ENCODE results near the gene CCDC148. TPM values are rescaled to one million over a fixed set of nuclear protein-coding genes. Genes with fewer than 3 reads are reported as not detected.

Gene CCDC148
- total RNA-seq, 2 donors from 2014 or later = 2.7 to 5.0 TPM

DNA sequence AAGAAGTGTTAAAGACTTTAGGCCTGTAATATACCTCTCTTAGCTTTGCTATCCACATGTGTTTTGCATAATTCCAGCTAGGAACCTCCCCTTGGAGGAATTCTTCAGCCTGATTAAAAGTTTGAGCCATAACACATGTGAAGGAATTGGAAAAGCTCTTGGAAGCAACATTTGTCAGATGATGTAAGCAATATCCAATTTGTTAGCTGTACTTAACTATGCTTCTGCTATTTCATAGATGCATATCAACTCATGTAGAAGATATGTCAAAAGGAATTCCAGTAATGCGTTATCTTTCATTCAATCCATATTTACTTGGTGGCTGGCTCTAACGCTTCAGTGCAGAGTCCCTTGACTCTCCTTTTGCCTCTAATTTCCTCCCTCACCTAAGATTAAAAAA is 46.4 kb upstream of the CCDC148 start:
- Mint-ChIP-seq H3K9me3 (no peaks in the 10 kb centered on the region), H3K27me3 (ENCODE audit: insufficient read depth) (no peaks in the 10 kb centered on the region), H3K4me3 (no peak overlapping the region), H3K4me1 (peaks cover 25% of the 10 kb centered on the region), H3K36me3 (ENCODE audit: low read depth) (no peaks in the 10 kb centered on the region), H3K27ac (no peak overlapping the region)
- Histone ChIP-seq H3K9me3 (ENCODE audit: control insufficient read depth, low read length) (no peaks in the 10 kb centered on the region), H3K4me1 (ENCODE audit: control insufficient read depth, insufficient read depth, low read length) (peaks cover 2% of the 10 kb centered on the region), H3K27ac (ENCODE audit: low read depth, low read length) (no peak overlapping the region), H3K27me3 (ENCODE audit: control insufficient read depth, insufficient read depth, low read length, poor library complexity, severe bottlenecking) (no peaks in the 10 kb centered on the region), H3K9ac (ENCODE audit: extremely low read depth, low read length, poor library complexity, severe bottlenecking) (no peak overlapping the region), H3K36me3 (ENCODE audit: control insufficient read depth, insufficient read depth, low read length) (no peaks in the 10 kb centered on the region), H3K4me3 (ENCODE audit: low read length) (no peak overlapping the region)
- WGBS, 2 experiments (ENCODE audit: insufficient coverage in 1 of 2, insufficient read length in 1 of 2) = 91 to 95% methylated on average over 2 of the region's 2 CpGs
- TF ChIP-seq, protein P1, sequence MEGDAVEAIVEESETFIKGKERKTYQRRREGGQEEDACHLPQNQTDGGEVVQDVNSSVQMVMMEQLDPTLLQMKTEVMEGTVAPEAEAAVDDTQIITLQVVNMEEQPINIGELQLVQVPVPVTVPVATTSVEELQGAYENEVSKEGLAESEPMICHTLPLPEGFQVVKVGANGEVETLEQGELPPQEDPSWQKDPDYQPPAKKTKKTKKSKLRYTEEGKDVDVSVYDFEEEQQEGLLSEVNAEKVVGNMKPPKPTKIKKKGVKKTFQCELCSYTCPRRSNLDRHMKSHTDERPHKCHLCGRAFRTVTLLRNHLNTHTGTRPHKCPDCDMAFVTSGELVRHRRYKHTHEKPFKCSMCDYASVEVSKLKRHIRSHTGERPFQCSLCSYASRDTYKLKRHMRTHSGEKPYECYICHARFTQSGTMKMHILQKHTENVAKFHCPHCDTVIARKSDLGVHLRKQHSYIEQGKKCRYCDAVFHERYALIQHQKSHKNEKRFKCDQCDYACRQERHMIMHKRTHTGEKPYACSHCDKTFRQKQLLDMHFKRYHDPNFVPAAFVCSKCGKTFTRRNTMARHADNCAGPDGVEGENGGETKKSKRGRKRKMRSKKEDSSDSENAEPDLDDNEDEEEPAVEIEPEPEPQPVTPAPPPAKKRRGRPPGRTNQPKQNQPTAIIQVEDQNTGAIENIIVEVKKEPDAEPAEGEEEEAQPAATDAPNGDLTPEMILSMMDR (conservative IDR thresholded peaks at IDR 0.05) = no peak
- DNase-seq = no peak

DNA sequence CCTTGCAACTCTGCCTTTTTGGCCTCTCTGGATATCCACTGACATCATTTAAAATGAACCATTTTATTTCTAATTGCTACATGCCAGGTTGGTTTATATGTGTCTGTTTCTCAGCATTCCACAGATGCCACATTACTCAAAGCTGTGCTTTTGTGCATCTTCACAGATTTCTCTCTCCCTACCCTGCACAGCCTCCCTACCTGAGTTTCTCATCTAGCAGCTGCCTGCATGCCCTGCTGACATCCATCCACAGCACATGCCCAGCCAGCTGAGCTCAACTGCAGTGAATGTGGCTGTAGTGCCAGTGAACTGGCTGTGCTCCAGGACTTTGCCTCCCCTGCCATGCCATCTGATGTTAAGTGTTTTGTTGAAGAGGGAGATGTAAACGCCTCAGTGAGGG is 44.7 kb upstream of the CCDC148 start:
- H3K27ac Mint-ChIP-seq = no peak overlapping the region

DNA sequence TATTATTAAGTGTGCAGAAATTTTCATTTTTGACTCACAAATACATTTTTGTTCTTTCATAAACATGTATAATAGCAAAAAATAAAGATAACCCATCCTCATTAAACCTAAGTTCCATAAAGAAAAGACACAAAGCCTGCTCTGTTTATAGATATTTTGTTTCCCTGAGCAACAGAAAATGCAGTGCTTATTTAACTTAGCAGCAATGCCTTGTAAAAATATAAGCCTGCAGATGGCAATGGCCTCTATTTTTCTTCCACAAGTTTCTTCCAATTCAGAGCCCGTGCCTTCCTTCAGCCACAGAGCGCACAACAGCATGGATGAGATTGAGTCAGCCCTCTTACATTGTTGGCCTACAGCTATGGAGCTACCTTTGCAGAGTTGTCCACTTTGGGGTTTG is 43.8 kb upstream of the CCDC148 start:
- no peak overlapping the region for H3K9ac ChIP-seq (ENCODE audit: extremely low read depth, low read length, poor library complexity, severe bottlenecking)
- H3K36me3 Mint-ChIP-seq (ENCODE audit: low read depth) = no peaks in the 10 kb centered on the region
- H3K4me3 Mint-ChIP-seq = no peak overlapping the region
- peaks cover 22% of the 10 kb centered on the region for H3K4me1 Mint-ChIP-seq
- no peak for DNase-seq
- no peaks in the 10 kb centered on the region for H3K27me3 ChIP-seq (ENCODE audit: control insufficient read depth, insufficient read depth, low read length, poor library complexity, severe bottlenecking)
- WGBS, 2 experiments (ENCODE audit: insufficient coverage in 1 of 2, insufficient read length in 1 of 2) = 95 to 100% methylated on average over 2 of the region's 2 CpGs
- H3K27ac ChIP-seq (ENCODE audit: low read depth, low read length) = no peak overlapping the region
- H3K9me3 Mint-ChIP-seq = no peaks in the 10 kb centered on the region
- H3K36me3 ChIP-seq (ENCODE audit: control insufficient read depth, insufficient read depth, low read length) = no peaks in the 10 kb centered on the region
- H3K27ac Mint-ChIP-seq = peak overlapping the region; percentile 50
- no peaks in the 10 kb centered on the region for H3K9me3 ChIP-seq (ENCODE audit: control insufficient read depth, low read length)
- TF ChIP-seq, protein P1 (conservative IDR thresholded peaks at IDR 0.05) = no peak
- no peak overlapping the region for H3K4me3 ChIP-seq (ENCODE audit: low read length)
- H3K4me1 ChIP-seq (ENCODE audit: control insufficient read depth, insufficient read depth, low read length) = peaks cover 1% of the 10 kb centered on the region
- H3K27me3 Mint-ChIP-seq (ENCODE audit: insufficient read depth) = no peaks in the 10 kb centered on the region

More for the DNA sequence above, 44.7 kb upstream of the CCDC148 start:
- H3K9me3 ChIP-seq (ENCODE audit: control insufficient read depth, low read length) = no peaks in the 10 kb centered on the region
- DNase-seq = no peak
- H3K4me1 Mint-ChIP-seq = peaks cover 28% of the 10 kb centered on the region
- no peak overlapping the region for H3K4me3 ChIP-seq (ENCODE audit: low read length)
- H3K27me3 ChIP-seq (ENCODE audit: control insufficient read depth, insufficient read depth, low read length, poor library complexity, severe bottlenecking) = no peaks in the 10 kb centered on the region
- no peak overlapping the region for H3K4me3 Mint-ChIP-seq
- no peaks in the 10 kb centered on the region for H3K36me3 Mint-ChIP-seq (ENCODE audit: low read depth)
- no peaks in the 10 kb centered on the region for H3K9me3 Mint-ChIP-seq
- H3K36me3 ChIP-seq (ENCODE audit: control insufficient read depth, insufficient read depth, low read length) = no peaks in the 10 kb centered on the region
- TF ChIP-seq, protein P1 (conservative IDR thresholded peaks at IDR 0.05) = no peak
- no peak overlapping the region for H3K27ac ChIP-seq (ENCODE audit: low read depth, low read length)
- peaks cover 2% of the 10 kb centered on the region for H3K4me1 ChIP-seq (ENCODE audit: control insufficient read depth, insufficient read depth, low read length)
- 90% methylated on average over 1 of the region's 1 CpG; no CpG with 5 or more reads in 1 of the 2 experiments for WGBS, 2 experiments (ENCODE audit: insufficient coverage in 1 of 2, insufficient read length in 1 of 2)
- H3K9ac ChIP-seq (ENCODE audit: extremely low read depth, low read length, poor library complexity, severe bottlenecking) = no peak overlapping the region
- H3K27me3 Mint-ChIP-seq (ENCODE audit: insufficient read depth) = no peaks in the 10 kb centered on the region

Data from endodermal cell (in vitro differentiated cells).